Measurements from ENCODE around the gene SLC4A1. TPM values are rescaled to one million over a fixed set of nuclear protein-coding genes. Genes with fewer than 3 reads are reported as not detected.

Gene SLC4A1
- total and polyA plus RNA-seq, 2 donors (not counting 3 experiments of a cell fraction or from before 2014, with no cell fraction given), result not detected

- Histone ChIP-seq H3K4me3 (replicated peaks in 1 of 3; ENCODE audit: insufficient read depth in 1 of 3, low read depth in 1 of 3, low read length in 3 of 3) (no peak overlapping the region), H3K9me1 (replicated peaks; ENCODE audit: control insufficient read depth, extremely low read depth, insufficient read depth, low read length) (no peaks in the 10 kb centered on the region), H3K4me2 (ENCODE audit: insufficient read depth, low read length) (no peak overlapping the region), H3K27ac (ENCODE audit: insufficient read depth, low read depth, low read length) (no peak overlapping the region), H3K9me3 (replicated peaks; ENCODE audit: control insufficient read depth, insufficient read depth, low read length) (no peaks in the 10 kb centered on the region), H3K4me1 (ENCODE audit: control insufficient read depth, extremely low read depth, insufficient read depth, low read length) (no peaks in the 10 kb centered on the region), H3K79me2 (ENCODE audit: control insufficient read depth, insufficient read depth, low read length) (no peaks in the 10 kb centered on the region), H4K20me1 (replicated peaks; ENCODE audit: control insufficient read depth, extremely low read depth, insufficient read depth, low read length) (no peaks in the 10 kb centered on the region), H2AFZ (ENCODE audit: low read depth, low read length) (no peak overlapping the region), H3K36me3 (ENCODE audit: control insufficient read depth in 2 of 2, extremely low read depth in 1 of 2, insufficient read depth in 2 of 2, low read length in 2 of 2) (no peaks in the 10 kb centered on the region), H3K9ac (replicated peaks; ENCODE audit: extremely low read depth, insufficient read depth, low read length) (no peak overlapping the region), H3K27me3 (ENCODE audit: control insufficient read depth in 2 of 2, insufficient read depth in 2 of 2, low read length in 2 of 2) (no peaks in the 10 kb centered on the region)
- ChIA-PET CTCF (no interaction called here), POLR2A (no interaction called here)
- dilution Hi-C loops (cut with MboI; ENCODE audit: extremely low pct_ligation_motif_present, low sequenced_read_pairs), result no loop called here
- no peak for FAIRE-seq
- no peak for DNase-seq (ENCODE audit: low read depth, low spot score)
- BruUV-seq (replicated peaks), result no TSS peak
- intact Hi-C loops (cut with micrococcal nuclease), result no loop called here
- TF ChIP-seq JUN (IDR thresholded peaks at IDR 0.05; ENCODE audit: borderline replicate concordance, insufficient read depth, insufficient read length, low read depth) (no peak), EZH2 (IDR thresholded peaks at IDR 0.05; ENCODE audit: borderline replicate concordance, low read depth, low read length, severe bottlenecking) (no peak), GATA2 (IDR thresholded peaks at IDR 0.05; ENCODE audit: insufficient read depth, insufficient read length, low read depth, low read length) (no peak), MYC (IDR thresholded peaks at IDR 0.05; ENCODE audit: low read depth, low read length) (no peak)
- TF ChIP-seq, protein P1, sequence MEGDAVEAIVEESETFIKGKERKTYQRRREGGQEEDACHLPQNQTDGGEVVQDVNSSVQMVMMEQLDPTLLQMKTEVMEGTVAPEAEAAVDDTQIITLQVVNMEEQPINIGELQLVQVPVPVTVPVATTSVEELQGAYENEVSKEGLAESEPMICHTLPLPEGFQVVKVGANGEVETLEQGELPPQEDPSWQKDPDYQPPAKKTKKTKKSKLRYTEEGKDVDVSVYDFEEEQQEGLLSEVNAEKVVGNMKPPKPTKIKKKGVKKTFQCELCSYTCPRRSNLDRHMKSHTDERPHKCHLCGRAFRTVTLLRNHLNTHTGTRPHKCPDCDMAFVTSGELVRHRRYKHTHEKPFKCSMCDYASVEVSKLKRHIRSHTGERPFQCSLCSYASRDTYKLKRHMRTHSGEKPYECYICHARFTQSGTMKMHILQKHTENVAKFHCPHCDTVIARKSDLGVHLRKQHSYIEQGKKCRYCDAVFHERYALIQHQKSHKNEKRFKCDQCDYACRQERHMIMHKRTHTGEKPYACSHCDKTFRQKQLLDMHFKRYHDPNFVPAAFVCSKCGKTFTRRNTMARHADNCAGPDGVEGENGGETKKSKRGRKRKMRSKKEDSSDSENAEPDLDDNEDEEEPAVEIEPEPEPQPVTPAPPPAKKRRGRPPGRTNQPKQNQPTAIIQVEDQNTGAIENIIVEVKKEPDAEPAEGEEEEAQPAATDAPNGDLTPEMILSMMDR (IDR thresholded peaks at IDR 0.05; ENCODE audit: extremely low read depth in 1 of 2, insufficient read depth in 1 of 2, low read depth in 1 of 2, low read length in 2 of 2), result no peak
Measured at GRCh38 chr17:44263345-44263902, 4.5 kb downstream of the SLC4A1 start.

All from endothelial cell of umbilical vein (primary cell).